GOT3 (cell line): ENCODE results near the gene CAPNS2.
"Not testable (repeated sequence)": the region's sequence is repeated elsewhere in the genome, so short reads cannot be mapped to it uniquely, and the experiment has no call there.

Experiments used
- DNase-seq: peaks from one replicate; lab custom pipeline; 2025; ENCODE audit warnings: mixed read lengths; lab: John Stamatoyannopoulos, UW

CAPNS2 gene

DNA sequence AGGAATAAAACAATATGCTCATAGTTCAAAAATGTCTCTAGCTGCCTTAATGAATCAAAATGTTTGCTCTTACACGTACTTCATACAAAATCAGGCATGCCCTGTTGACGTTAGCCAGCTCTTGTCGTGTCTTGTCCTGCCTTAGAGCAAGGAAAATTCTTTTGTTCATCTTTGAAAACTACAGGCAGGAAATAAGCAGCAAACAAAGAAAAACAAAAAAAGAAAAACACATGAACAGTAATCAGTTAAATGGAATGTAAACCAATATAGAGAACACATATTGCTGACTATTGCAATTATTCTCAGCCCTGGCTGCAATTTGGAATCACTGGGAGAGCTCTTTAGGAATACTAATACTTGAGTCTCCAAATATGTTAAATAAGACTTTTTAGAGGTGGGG, 1.7 kb downstream of the CAPNS2 start:
- no peak for DNase-seq

DNA sequence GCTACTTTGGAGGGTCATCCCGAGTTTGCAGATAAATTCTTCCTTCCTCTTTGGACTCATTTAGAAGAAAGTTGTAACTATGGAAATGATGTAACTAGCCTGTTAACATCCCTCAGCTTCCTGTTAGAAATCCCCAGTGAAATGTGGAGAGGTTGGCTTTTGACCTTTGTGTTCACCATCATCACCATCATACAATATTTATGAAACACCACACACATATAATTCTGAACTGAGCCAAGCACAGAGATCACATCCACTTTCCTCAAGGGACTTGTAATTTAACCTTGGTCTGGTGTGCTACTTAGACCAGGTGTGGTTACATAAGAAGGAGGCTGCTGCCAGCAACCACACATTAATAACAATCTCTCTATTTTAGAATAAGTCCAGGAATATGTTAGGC, 2.5 kb downstream of the CAPNS2 start:
- DNase-seq: no peak

DNA sequence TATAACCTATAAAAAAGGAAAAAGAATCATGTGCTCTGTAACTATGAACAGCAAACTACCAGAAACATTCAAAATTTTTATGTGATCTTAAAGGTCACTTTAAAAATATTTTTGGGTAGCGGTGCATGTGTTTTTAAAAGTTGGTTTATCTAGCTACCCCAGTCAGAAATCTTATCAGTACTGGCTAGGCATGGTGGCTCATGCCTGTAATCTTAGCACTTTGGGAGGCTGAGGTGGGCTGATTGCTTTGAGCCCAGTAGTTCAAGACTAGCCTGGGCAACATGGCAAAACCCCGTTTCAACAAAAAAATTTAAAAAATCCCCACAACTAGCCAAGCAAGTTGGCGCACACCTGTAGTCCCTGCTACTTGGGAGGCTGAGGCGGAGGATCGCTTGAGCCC, 3.7 kb downstream of the CAPNS2 start:
- no peak for DNase-seq

DNA sequence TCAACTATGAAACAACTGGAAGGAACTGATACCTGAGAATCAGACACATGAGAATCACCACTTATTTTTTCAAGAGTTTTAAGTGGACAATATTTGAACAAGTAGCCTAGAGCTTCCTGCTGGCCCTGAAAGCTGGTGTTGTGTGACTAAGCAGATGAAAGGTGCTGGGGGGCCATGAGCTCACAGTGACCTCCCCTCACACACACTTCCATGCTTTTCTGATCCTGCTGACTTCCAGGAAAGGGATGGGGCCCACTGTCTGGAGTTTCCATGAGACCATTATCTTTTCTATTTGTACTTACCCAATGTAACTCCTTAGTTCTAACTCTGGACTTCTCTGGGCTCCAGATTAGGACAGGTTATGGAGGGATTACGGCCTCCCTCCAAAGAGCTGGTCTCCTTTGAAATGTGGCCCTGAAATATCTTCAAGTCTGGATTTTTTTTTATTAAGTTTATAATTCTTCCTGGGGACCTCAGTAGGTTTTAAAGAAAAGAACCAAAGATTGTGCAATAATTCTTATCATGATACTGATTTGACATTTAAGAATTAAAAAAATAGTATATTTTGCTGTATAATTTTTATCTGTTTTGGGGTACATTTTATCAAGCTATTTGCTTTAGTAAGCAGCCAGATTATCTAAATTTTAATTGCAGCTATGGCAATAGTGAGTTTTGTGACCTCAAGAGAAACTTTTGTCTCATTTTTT, 4.9 kb downstream of the CAPNS2 start:
- no peak for DNase-seq

DNA sequence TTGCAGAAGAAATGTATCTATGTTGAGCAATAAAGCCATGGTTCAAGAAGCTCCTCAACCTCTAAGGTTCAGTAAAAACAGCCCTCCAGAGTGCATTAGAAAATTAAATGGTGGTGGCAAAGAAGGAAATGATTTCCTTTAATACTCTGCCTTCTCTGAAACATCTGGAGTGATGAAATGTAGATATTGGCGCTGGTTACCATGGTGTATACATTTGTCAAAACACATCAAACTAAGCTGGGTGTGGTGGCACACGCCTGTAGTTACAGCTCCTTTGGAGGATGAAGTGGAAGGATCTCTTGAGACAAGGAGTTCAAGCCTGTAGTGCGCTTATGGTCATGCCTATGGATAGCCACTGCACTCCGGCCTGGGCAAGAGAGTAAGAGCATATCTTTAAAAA, 6.0 kb downstream of the CAPNS2 start:
- DNase-seq: no peak

DNA sequence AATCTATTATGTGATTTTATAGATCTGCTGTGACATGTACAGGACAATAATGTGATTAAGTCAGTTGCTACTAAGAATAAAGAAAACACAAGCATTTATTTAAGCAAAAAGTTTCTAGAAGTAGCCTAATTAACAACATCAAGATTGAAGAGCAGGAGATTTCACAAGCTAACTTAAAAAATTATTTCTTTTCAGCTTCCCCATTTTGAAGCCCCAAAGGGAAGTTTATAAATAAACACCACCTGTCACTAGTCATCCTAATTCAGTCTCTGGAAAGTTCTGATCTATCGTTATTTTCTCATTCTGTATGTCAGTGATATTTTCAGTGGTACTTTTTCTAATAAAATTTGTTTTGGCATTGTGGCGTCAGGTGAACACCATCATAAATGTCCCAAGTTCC, 8.3 kb downstream of the CAPNS2 start:
- DNase-seq: no peak

DNA sequence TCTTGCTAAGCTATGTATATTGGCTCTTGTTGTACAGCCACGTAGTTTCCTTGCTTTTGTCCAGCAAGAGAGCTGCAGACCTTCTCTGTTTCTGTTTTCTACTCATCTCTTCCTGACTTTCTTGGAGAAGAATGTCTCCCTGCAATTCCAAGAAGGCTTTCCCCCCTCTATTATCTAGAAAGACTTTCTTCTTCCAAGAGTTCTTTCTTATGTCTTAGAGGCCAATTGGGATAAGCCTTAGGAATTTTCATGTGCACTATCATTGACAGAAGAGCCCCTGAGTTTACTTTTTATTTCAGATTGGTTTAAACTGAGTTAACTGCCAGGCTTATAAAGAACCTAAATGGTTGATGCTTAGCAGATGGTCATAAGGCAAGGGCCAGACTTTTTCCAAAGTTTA, 9.0 kb downstream of the CAPNS2 start:
- no peak for DNase-seq

DNA sequence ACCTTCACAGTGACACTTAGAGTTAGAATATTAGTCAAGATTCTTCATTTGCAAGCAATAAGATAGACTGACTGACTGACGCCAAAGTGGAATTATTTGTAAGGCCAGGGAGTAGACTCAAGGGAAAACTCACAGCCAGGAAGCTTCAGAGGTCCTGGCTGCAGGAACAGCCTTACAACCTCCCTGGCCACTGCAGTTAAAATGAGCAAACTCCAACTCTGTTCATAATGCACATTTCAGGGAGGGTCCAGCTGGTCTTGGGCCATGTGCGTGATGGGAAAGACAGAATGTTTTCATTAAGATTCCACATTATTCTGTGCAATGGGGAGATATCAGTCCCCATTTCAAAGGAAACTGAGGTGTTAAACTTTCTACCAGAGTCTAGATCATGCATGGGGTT, 9.9 kb downstream of the CAPNS2 start:
- no peak for DNase-seq

DNA sequence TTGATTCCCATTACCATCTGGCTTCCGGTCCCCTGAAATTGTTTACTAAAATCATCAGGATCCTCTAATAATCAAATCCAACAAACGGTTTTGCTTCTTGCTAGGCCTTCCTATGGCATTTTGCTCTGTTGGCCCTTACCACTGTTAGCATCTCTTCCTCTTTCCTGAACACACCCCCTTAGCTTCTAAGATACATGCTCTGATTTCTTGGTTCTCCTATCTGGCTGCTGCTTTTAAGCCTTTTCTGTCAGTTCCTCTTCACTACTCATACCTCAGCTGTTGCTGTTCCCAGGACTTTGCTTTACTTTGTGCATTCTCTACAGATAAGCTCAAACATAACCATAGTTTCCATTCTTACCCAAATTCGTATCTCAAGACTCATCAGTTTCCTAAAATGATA, 11.4 kb downstream of the CAPNS2 start:
- DNase-seq: no peak

DNA sequence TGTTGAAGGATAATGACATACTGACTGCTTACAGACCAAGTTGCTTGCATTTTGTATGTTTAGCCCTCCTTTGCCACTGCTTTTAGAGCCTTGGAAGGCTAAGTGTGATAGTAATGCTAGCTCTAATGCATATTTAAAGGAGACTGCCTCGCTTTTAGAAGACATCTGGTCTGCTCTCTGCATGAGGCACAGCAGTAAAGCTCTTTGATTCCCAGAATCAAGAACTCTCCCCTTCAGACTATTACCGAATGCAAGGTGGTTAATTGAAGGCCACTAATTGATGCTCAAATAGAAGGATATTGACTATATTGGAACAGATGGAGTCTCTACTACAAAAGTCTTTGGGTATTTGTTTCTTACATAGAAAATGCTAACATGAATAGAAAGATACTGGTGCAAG, 19.1 kb downstream of the CAPNS2 start:
- no peak for DNase-seq

DNA sequence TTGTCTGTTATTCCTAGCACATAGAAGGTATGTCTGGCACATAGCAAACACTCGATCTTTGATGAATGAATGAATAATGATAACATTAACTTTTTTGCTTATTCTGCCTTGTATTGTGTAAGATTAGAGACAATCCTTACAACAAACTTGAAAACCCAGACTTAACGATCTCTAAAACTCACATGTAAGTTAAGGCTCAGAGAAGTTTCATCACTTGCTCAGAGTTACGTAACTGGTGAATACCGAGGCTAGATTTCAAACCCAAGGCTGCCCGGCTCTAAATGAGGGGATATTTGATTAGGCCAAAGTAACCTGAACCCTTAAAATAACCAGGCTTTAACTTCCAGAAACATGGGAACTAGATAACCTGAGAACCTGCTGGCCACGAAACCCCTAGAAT, 22.3 kb downstream of the CAPNS2 start:
- DNase-seq: no peak

DNA sequence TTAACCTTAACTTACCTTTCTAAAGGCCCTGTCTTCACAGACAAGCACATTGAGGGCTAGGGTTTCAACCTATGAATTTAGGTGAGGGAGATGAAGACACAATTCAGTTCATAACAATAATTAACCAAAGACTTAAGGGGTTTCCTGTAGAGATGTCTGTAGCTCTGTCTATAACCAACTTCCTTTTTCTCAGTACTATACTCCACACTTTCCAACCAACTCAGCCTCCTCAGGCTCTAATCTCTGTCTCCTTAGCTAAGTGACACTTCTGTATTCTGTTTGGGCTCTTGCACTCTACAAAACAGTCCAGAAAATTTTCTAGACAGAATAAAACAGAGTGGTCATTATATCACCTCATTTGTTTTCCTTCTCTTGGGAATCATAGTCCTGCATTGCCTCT, 25.8 kb downstream of the CAPNS2 start:
- no peak for DNase-seq

DNA sequence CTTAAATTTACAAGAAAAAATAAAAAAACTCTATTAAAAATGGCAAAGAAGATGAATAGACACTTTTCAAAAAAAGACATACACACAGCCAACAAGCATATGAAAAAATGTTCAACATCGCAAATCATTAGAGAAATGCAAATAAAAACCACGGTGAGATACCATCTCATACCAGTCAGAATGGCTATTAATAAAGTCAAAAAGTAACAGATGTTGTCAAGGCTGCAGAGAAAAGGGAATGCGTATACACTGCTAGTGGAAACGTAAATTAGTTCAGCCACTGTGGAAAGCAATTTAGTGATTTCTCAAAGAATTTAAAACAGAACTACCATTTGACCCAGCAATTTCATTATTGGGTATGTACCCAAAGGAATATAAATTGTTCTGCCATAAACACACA, 31.4 kb downstream of the CAPNS2 start:
- no peak for DNase-seq

DNA sequence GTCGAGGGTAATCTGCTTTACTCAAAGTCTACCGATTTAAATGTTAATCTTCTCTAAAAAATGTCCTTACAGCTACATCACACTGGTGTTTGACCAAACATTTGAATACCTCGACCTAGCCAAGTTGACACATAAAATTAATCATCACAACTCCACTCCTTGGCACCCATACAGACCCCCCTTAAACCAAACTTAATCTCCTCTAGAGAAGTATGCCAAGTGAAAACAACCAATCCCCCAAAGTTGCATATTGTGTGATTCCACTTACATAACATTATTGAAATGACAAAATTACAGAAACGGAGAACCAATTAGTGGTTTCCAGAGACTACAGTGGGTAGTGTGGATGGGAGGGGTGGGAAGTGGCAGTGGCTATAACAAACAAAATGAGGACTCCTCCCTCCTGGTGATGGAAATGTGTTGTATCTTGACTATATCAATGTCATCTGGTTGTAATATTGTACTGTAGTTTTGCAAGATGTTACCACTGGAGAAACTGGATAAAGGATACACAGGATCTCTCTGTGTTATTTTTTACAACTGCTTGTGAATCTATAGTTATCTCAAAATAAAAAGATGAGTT, 39.4 kb downstream of the CAPNS2 start:
- DNase-seq: no peak

DNA sequence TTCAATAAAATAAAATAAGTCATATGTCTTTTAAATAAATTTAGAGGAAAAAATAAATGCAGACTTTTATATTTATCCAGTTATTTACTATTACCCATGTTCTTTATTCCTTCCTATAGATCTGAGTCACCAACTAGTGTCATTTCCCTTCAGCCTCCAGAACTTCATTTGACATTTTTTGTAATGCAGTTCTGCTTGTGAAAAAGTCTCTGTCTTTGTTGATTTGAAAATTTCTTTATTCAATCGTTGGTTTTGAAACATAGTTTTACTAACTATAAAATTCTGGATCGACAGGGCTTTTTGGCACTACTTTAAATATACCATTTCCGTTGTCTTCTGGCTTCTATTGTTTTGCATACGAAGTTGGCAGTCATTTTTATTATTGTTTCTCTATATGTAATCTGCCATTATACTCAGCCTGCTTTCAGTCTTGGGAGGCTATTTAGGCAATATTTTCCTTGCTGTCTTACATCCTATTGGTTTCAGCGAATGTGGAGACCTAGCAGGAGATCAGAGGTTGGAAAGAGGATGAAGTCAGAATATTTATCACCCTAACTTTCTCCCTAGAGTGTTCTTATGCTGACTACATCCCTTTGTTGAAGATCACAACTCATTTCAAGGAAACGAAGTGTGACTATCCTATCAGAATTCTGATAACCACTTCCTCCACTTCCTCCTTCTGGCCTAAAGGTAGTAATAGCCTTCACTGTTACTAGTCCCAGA, 47.3 kb downstream of the CAPNS2 start:
- no peak for DNase-seq

DNA sequence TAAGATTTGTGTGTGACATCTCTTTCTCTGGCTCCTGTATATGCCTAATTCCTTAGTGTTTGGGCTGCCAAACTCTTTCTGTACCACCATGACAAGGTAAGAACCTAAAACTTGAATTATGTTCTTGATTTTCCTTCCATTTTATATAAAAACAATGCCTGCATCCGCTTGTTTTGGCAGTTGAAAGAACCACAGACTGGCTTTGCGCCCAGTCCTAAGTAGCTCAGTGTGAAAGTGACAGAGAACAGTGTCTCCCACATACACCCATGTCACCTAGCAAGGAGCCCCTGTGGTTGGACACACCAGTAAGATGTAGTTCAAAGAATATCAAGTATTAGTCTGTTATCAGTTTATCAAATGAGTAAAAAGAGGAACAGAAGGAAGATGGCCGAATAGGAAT, 48.6 kb downstream of the CAPNS2 start:
- no peak for DNase-seq

DNA sequence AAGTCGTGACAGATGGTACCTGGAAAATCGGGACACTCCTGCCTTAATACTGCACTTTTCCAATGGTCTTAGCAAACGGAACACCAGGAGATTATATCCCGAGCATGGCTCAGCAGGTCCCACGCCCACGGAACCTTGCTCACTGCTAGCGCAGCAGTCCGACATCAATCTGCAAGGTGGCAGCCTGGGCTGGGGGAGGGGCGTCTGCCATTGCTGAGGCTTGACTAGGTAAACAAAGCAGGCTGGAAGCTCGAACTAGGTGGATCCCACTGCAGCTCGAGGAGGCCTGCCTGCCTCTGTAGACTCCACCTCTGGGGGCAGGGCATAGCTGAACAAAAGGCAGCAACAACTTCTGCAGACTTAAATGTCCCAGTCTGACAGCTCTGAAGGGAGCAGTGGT, 49.2 kb downstream of the CAPNS2 start:
- DNase-seq: not testable (repeated sequence)
